Cardiac muscle cell (in vitro differentiated cells and primary cell): ENCODE measurements around the gene SIGLEC1. TPM values are rescaled to one million over a fixed set of nuclear protein-coding genes. Genes with fewer than 3 reads are reported as not detected.

Source experiments
- DNase-seq, 2 donors: peaks; one replicate each; pipeline versions ENCODE4 v3.0.0 to v3.0.0-alpha.2; 2010 to 2017; ENCODE audit warnings: low read depth in 1 of 2, low spot score in 1 of 2
- H3K27ac ChIP-seq: fragments of 200-600 bp; sonication (generic); 2 replicates; pipeline ENCODE4 v1.5.1; 2016
- H3K27me3 ChIP-seq: fragments of 200-600 bp; sonication (generic); 2 replicates; pipeline ENCODE4 v1.6.0; 2016; ENCODE audit warnings: control low read depth
- H3K36me3 ChIP-seq: fragments of 200-600 bp; sonication (generic); 2 replicates; pipeline ENCODE4 v1.5.1; 2016; ENCODE audit warnings: control low read depth
- H3K4me1 ChIP-seq: fragments of 200-600 bp; sonication (generic); 2 replicates; pipeline ENCODE4 v1.8.1; 2017; ENCODE audit warnings: low read depth, mild to moderate bottlenecking, mixed run types
- H3K4me3 ChIP-seq: fragments of 200-600 bp; sonication (generic); 2 replicates; pipeline ENCODE4 v1.5.1; 2016; ENCODE audit warnings: mild to moderate bottlenecking
- H3K9me3 ChIP-seq: fragments of 200-600 bp; sonication (generic); 2 replicates; pipeline ENCODE4 v1.5.1; 2017; ENCODE audit warnings: low read depth, mild to moderate bottlenecking, control low read depth
- CTCF ChIP-seq: IDR thresholded peaks from 2 replicates; pipeline ENCODE4 v1.5.1; 2012; ENCODE audit warnings: low read depth, mild to moderate bottlenecking, low read length
- polyA plus RNA-seq: library from polyadenylated mRNA; unstranded; fragments of >200 nt; fragmentation: Nextera tagmentation; extraction: Ambion mirVana; gene quantifications from 2 replicates; pipeline ENCODE4 v1.2.1, GENCODE V29; 2016
- total RNA-seq: library from RNA; depleted of rRNA; stranded (reverse); fragments of >200 nt; gene quantifications from 2 replicates; pipeline ENCODE4 v1.2.3, GENCODE V29; 2016

The SIGLEC1 gene
- total and polyA plus RNA-seq, 2 experiments from 2014 or later, result not detected

- Histone ChIP-seq H3K36me3 (no peaks in the 10 kb centered on the region), H3K27me3 (peaks cover 71% of the 10 kb centered on the region)
- TF ChIP-seq CTCF, result no peak
Observed at GRCh38 chr20:3749087-3749688, 36.8 kb upstream of the SIGLEC1 start.

GRCh38 chr20:3748073-3748472 lies 35.7 kb upstream of the SIGLEC1 start:
- H3K27ac ChIP-seq, result no peak overlapping the region
- no peaks in the 10 kb centered on the region for H3K4me1 ChIP-seq
- no peaks in the 10 kb centered on the region for H3K9me3 ChIP-seq
- H3K36me3 ChIP-seq, result no peaks in the 10 kb centered on the region
- no peak for TF ChIP-seq CTCF
- peaks cover 72% of the 10 kb centered on the region for H3K27me3 ChIP-seq
- no peak for DNase-seq
- H3K4me3 ChIP-seq, result no peak overlapping the region

More at GRCh38 chr20:3749087-3749688, 36.8 kb upstream of the SIGLEC1 start:
- Histone ChIP-seq H3K27ac (no peak overlapping the region), H3K4me1 (no peaks in the 10 kb centered on the region), H3K4me3 (peak overlapping the region; percentile 15), H3K9me3 (no peaks in the 10 kb centered on the region)
- DNase-seq, result no peak

GRCh38 chr20:3747471-3747870 lies 35.1 kb upstream of the SIGLEC1 start:
- Histone ChIP-seq H3K4me1 (no peaks in the 10 kb centered on the region), H3K27me3 (peaks cover 67% of the 10 kb centered on the region), H3K9me3 (no peaks in the 10 kb centered on the region), H3K36me3 (no peaks in the 10 kb centered on the region), H3K4me3 (no peak overlapping the region), H3K27ac (no peak overlapping the region)
- no peak for DNase-seq
- no peak for TF ChIP-seq CTCF

- no peak for TF ChIP-seq CTCF
- Histone ChIP-seq H3K4me1 (no peaks in the 10 kb centered on the region), H3K4me3 (no peak overlapping the region), H3K27ac (no peak overlapping the region), H3K27me3 (peaks cover 50% of the 10 kb centered on the region), H3K36me3 (no peaks in the 10 kb centered on the region), H3K9me3 (no peaks in the 10 kb centered on the region)
- DNase-seq, result no peak
Observed at GRCh38 chr20:3745686-3746173, 33.3 kb upstream of the SIGLEC1 start.

- Histone ChIP-seq H3K36me3 (no peaks in the 10 kb centered on the region), H3K9me3 (no peaks in the 10 kb centered on the region), H3K27ac (no peak overlapping the region), H3K4me3 (peak overlapping the region; percentile 25), H3K27me3 (peaks cover 43% of the 10 kb centered on the region), H3K4me1 (no peaks in the 10 kb centered on the region)
- DNase-seq, result peak; percentile 27 to 84
- no peak for TF ChIP-seq CTCF
Observed at GRCh38 chr20:3744806-3745685, 32.6 kb upstream of the SIGLEC1 start.
